Left ventricle myocardium inferior (tissue), 1 donor: Measurements from ENCODE around the gene NCKAP5. TPM values are rescaled to one million over a fixed set of nuclear protein-coding genes. Genes with fewer than 3 reads are reported as not detected.

Source experiments
- DNase-seq: peaks from one replicate; pipeline ENCODE4 v3.0.0-alpha.2; 2020
- H3K27ac ChIP-seq: fragments of 200-600 bp; replicated peaks from 2 replicates; pipeline ENCODE4 v1.8.0; 2021
- H3K27me3 ChIP-seq: fragments of 200-600 bp; 2 replicates; pipeline ENCODE4 v1.8.0; 2021; ENCODE audit warnings: low read depth
- H3K36me3 ChIP-seq: fragments of 200-600 bp; 2 replicates; pipeline ENCODE4 v1.8.0; 2021
- H3K4me1 ChIP-seq: fragments of 200-600 bp; 2 replicates; pipeline ENCODE4 v1.8.0; 2021
- H3K4me3 ChIP-seq: fragments of 200-600 bp; 2 replicates; pipeline ENCODE4 v1.8.0; 2021; ENCODE audit warnings: mild to moderate bottlenecking, moderate library complexity
- H3K9me3 ChIP-seq: fragments of 200-600 bp; replicated peaks from 2 replicates; pipeline ENCODE4 v1.8.0; 2021
- CTCF ChIP-seq: fragments of 200-600 bp; IDR thresholded peaks from 2 replicates; pipeline ENCODE4 v1.8.0; 2021; ENCODE audit warnings: antibody characterized with exemption, mild to moderate bottlenecking, borderline replicate concordance
- intact Hi-C: fragments of 100-400 bp; cut with micrococcal nuclease; formaldehyde crosslinking; loops from one replicate; pipeline ENCODE4 v1.11.0; 2022
- total RNA-seq: library from RNA; stranded (reverse); fragmentation: NEBNext Ultra II Directional; extraction: Animal tissue kit (Norgen Biotek cat#: 25700); gene quantifications from one replicate; pipeline ENCODE4 v1.2.1, GENCODE V29; 2021
- donor health status: DM: no; HTN: yes; CAD: no; lungs with severe emphysema.

The NCKAP5 gene
- total RNA-seq, 1 donor from 2014 or later: 6.0 TPM

- H3K4me3 ChIP-seq: no peak overlapping the region
- intact Hi-C loops: no loop called here
- H3K36me3 ChIP-seq: no peaks in the 10 kb centered on the region
- H3K27ac ChIP-seq: no peak overlapping the region
- no peaks in the 10 kb centered on the region for H3K9me3 ChIP-seq
- H3K4me1 ChIP-seq: no peaks in the 10 kb centered on the region
- no peak for TF ChIP-seq CTCF
- H3K27me3 ChIP-seq: no peaks in the 10 kb centered on the region
- no peak for DNase-seq
Observed at GRCh38 chr2:133090358-133090757, 477.9 kb downstream of the NCKAP5 start.

- no peak for DNase-seq
- Histone ChIP-seq H3K9me3 (no peaks in the 10 kb centered on the region), H3K4me3 (no peak overlapping the region), H3K4me1 (no peaks in the 10 kb centered on the region), H3K27ac (no peak overlapping the region), H3K27me3 (no peaks in the 10 kb centered on the region), H3K36me3 (no peaks in the 10 kb centered on the region)
- TF ChIP-seq CTCF: no peak
- intact Hi-C loops: no loop called here
Observed at GRCh38 chr2:133086176-133086575, 482.1 kb downstream of the NCKAP5 start.

- no peak overlapping the region for H3K4me3 ChIP-seq
- no peak overlapping the region for H3K27ac ChIP-seq
- no peaks in the 10 kb centered on the region for H3K9me3 ChIP-seq
- H3K36me3 ChIP-seq: no peaks in the 10 kb centered on the region
- no peak for TF ChIP-seq CTCF
- H3K27me3 ChIP-seq: no peaks in the 10 kb centered on the region
- DNase-seq: no peak
- intact Hi-C loops: no loop called here
- H3K4me1 ChIP-seq: peaks cover 3% of the 10 kb centered on the region
Observed at GRCh38 chr2:133085646-133086045, 482.6 kb downstream of the NCKAP5 start.

- intact Hi-C loops: no loop called here
- H3K27ac ChIP-seq: no peak overlapping the region
- no peaks in the 10 kb centered on the region for H3K27me3 ChIP-seq
- no peak for TF ChIP-seq CTCF
- H3K9me3 ChIP-seq: no peaks in the 10 kb centered on the region
- DNase-seq: no peak
- no peaks in the 10 kb centered on the region for H3K36me3 ChIP-seq
- no peak overlapping the region for H3K4me3 ChIP-seq
- H3K4me1 ChIP-seq: peaks cover 6% of the 10 kb centered on the region
Observed at GRCh38 chr2:133082034-133082433, 486.2 kb downstream of the NCKAP5 start.

- Histone ChIP-seq H3K4me3 (no peak overlapping the region), H3K4me1 (peaks cover 13% of the 10 kb centered on the region), H3K27ac (no peak overlapping the region), H3K27me3 (no peaks in the 10 kb centered on the region), H3K36me3 (no peaks in the 10 kb centered on the region), H3K9me3 (no peaks in the 10 kb centered on the region)
- intact Hi-C loops: no loop called here
- no peak for TF ChIP-seq CTCF
- DNase-seq: no peak
Observed at GRCh38 chr2:133080822-133081221, 487.4 kb downstream of the NCKAP5 start.
